KMS-11 (cell line): ENCODE results near the gene SLC12A7.

ENCODE experiments used
- H2AFZ ChIP-seq: fragments of 200-600 bp; sonication (generic); 2 replicates; pipeline ENCODE4 v1.6.1; 2016; ENCODE audit warnings: antibody characterized with exemption, mixed run types, low read depth
- H3K27ac ChIP-seq: fragments of 200-600 bp; sonication (generic); 2 replicates; pipeline ENCODE4 v1.6.1; 2016; ENCODE audit warnings: mild to moderate bottlenecking, mixed run types
- H3K27me3 ChIP-seq: fragments of 200-600 bp; sonication (generic); 2 replicates; pipeline ENCODE4 v1.6.1; 2017; ENCODE audit warnings: mild to moderate bottlenecking, low read depth, mixed run types, moderate library complexity; ENCODE audit not compliant: insufficient read depth
- H3K36me3 ChIP-seq: fragments of 200-600 bp; sonication (generic); 2 replicates; pipeline ENCODE4 v1.6.1; 2017; ENCODE audit warnings: mild to moderate bottlenecking, mixed run types; ENCODE audit not compliant: insufficient read depth
- H3K4me1 ChIP-seq: fragments of 200-600 bp; sonication (generic); 2 replicates; pipeline ENCODE4 v1.6.1; 2016; ENCODE audit warnings: mild to moderate bottlenecking, low read depth, mixed run types; ENCODE audit not compliant: poor library complexity, severe bottlenecking
- H3K4me2 ChIP-seq: fragments of 200-600 bp; sonication (generic); 2 replicates; pipeline ENCODE4 v1.7.0; 2016; ENCODE audit warnings: mild to moderate bottlenecking, mixed run types
- H3K4me3 ChIP-seq: fragments of 200-600 bp; sonication (generic); IDR thresholded peaks from 2 replicates; pipeline ENCODE4 v1.6.1; 2017; ENCODE audit warnings: low read depth, low read length, mixed read lengths; ENCODE audit not compliant: insufficient read depth
- H3K79me2 ChIP-seq: fragments of 200-600 bp; sonication (generic); 2 replicates; pipeline ENCODE4 v1.6.1; 2016; ENCODE audit warnings: low read depth, mixed run types; ENCODE audit not compliant: insufficient read depth
- H3K9ac ChIP-seq: fragments of 200-600 bp; sonication (generic); 2 replicates; pipeline ENCODE4 v1.6.1; 2016; ENCODE audit warnings: mild to moderate bottlenecking, mixed run types
- H4K20me1 ChIP-seq: fragments of 200-600 bp; sonication (generic); 2 replicates; pipeline ENCODE4 v1.6.1; 2016; ENCODE audit warnings: mild to moderate bottlenecking, mixed run types; ENCODE audit not compliant: insufficient read depth
- TF ChIP-seq, protein P1 (sequence below): fragments of 200-600 bp; sonication (generic); conservative IDR thresholded peaks from 2 replicates; pipeline ENCODE4 v1.6.1; 2017; ENCODE audit warnings: low read depth, mild to moderate bottlenecking, antibody characterized with exemption, low read length, moderate library complexity, mixed read lengths

The SLC12A7 gene

DNA sequence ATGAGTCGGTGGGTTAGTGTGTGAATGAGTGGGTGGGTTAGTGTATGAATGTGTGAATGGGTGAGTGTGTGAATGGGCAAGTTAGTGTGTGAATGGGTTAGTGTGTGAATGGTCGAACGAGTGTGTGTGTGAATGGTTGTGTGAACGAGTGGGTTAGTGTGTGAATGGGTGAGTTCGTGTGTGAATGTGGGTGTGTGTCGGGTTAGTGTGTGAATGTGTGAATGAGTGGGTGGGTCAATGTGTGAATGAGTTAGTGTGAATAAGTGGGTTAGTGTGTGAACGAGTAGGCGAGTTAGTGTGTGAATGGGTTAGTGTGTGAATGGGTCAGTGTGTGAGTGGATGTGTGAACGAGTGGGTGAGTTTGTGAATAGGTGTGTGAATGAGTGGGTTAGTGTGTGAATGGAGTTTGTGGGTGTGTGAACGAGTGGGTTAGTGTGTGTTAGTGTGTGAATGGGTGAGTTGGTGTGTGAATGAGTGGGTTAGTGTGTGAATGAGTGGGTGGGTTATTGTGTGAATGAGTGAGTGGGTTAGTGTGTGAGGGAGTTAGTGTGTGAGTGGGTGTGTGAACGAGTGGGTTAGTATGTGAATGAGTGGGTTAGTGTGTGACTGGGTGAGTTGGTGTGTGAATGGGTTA is 64.4 kb downstream of the SLC12A7 start:
- Histone ChIP-seq H3K36me3 (no peaks in the 10 kb centered on the region), H3K4me2 (no peak overlapping the region), H2AFZ (no peak overlapping the region), H3K4me1 (peaks cover 31% of the 10 kb centered on the region), H3K27me3 (no peaks in the 10 kb centered on the region), H3K79me2 (no peaks in the 10 kb centered on the region), H3K9ac (no peak overlapping the region), H4K20me1 (no peaks in the 10 kb centered on the region), H3K4me3 (no peak overlapping the region), H3K27ac (no peak overlapping the region; the same call in 1 of the 2 replicates)
- TF ChIP-seq, protein P1, sequence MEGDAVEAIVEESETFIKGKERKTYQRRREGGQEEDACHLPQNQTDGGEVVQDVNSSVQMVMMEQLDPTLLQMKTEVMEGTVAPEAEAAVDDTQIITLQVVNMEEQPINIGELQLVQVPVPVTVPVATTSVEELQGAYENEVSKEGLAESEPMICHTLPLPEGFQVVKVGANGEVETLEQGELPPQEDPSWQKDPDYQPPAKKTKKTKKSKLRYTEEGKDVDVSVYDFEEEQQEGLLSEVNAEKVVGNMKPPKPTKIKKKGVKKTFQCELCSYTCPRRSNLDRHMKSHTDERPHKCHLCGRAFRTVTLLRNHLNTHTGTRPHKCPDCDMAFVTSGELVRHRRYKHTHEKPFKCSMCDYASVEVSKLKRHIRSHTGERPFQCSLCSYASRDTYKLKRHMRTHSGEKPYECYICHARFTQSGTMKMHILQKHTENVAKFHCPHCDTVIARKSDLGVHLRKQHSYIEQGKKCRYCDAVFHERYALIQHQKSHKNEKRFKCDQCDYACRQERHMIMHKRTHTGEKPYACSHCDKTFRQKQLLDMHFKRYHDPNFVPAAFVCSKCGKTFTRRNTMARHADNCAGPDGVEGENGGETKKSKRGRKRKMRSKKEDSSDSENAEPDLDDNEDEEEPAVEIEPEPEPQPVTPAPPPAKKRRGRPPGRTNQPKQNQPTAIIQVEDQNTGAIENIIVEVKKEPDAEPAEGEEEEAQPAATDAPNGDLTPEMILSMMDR: no peak

DNA sequence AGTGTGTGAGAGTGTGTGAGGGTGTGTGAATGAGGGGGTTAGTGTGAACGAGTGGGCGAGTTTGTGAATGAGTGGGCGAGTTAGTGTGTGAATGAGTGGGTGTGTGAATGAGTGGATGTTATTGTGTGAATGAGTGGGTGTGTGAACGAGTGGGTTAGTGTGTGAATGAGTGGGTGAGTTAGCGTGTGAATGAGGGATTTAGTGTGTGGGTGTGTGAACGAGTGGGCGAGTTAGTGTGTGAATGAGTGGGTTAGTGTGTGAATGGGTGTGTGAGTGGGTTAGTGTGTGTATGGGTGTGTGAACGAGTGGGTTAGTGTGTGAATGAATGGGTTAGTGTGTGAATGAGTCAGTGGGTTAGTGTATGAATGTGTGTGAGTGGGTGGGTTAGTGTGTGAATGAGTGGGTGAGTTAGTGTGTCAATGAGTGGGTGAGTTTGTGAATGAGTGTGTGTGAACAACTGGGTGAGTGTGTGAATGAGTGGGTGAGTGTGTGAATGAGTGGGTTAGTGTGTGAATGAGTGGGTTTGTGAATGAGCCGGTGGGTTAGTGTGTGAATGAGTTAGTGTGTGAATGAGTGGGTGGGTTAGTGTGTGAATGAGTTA is 65.8 kb downstream of the SLC12A7 start:
- Histone ChIP-seq H3K27ac (no peak overlapping the region), H3K79me2 (no peaks in the 10 kb centered on the region), H3K9ac (no peak overlapping the region), H3K36me3 (no peaks in the 10 kb centered on the region), H3K4me1 (peaks cover 19% of the 10 kb centered on the region), H3K4me3 (no peak overlapping the region), H3K27me3 (no peaks in the 10 kb centered on the region), H3K4me2 (no peak overlapping the region), H4K20me1 (no peaks in the 10 kb centered on the region), H2AFZ (no peak overlapping the region)
- TF ChIP-seq, protein P1: no peak

DNA sequence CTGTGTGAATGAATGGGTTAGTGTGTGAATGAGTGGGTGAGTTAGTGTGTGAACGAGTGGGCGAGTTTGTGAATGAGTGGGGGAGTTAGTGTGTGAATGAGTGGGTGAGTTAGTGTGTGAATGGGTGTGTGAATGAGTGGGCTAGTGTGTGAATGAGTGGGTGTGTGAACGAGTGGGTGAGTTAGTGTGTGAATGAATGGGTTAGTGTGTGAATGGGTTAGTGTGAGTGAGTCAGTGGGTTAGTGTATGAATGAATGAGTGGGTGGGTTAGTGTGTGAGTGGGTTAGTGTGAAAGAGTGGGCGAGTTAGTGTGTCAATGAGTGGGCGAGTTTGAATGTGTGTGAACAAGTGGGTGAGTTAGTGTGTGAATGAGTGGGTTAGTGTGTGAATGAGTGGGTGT is 67.7 kb downstream of the SLC12A7 start:
- TF ChIP-seq, protein P1: no peak
- H4K20me1 ChIP-seq: no peaks in the 10 kb centered on the region

DNA sequence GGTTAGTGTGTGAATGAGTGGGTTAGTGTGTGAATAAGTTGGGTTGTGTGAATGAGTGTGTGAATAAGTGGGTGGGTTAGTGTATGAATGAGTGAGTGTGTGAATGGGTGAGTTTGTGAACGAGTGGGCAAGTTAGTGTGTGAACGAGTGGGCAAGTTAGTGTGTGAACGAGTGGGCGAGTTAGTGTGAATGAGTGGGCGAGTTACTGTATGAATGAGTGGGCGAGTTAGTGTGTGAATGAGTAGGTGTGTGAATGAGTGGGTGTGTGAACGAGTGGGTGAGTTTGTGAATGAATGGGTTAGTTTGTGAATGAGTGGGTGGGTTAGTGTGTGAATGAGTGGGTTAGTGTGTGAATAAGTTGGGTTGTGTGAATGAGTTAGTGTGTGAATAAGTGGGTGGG is 68.5 kb downstream of the SLC12A7 start:
- no peak overlapping the region for H3K4me3 ChIP-seq
- H3K4me2 ChIP-seq: no peak overlapping the region
- no peaks in the 10 kb centered on the region for H3K27me3 ChIP-seq
- no peak overlapping the region for H2AFZ ChIP-seq
- H3K36me3 ChIP-seq: no peaks in the 10 kb centered on the region
- no peak overlapping the region for H3K27ac ChIP-seq
- H3K4me1 ChIP-seq: no peaks in the 10 kb centered on the region
- H3K79me2 ChIP-seq: peaks cover 4% of the 10 kb centered on the region; the same call in 1 of the 2 replicates
- TF ChIP-seq, protein P1: no peak
- no peak overlapping the region for H3K9ac ChIP-seq
- H4K20me1 ChIP-seq: no peaks in the 10 kb centered on the region

More for the DNA sequence above, 67.7 kb downstream of the SLC12A7 start:
- no peak overlapping the region for H2AFZ ChIP-seq
- no peaks in the 10 kb centered on the region for H3K27me3 ChIP-seq
- H3K4me1 ChIP-seq: no peaks in the 10 kb centered on the region
- H3K27ac ChIP-seq: no peak overlapping the region
- 0 out of 2 replicates have a peak, but pooled peaks cover 4% of the 10 kb centered on the region for H3K79me2 ChIP-seq
- H3K9ac ChIP-seq: no peak overlapping the region
- H3K4me3 ChIP-seq: no peak overlapping the region
- H3K4me2 ChIP-seq: no peak overlapping the region
- no peaks in the 10 kb centered on the region for H3K36me3 ChIP-seq
